Esophagus squamous epithelium (tissue), 4 donors: Measurements from ENCODE around the gene DNAJA3.

ENCODE experiments used
- CTCF ChIP-seq, 6 experiments: fragments of 450-650 bp in 4 of 6; fragments of 200-600 bp in 2 of 6; sonication (generic) in 2 of 6; IDR thresholded peaks; one replicate each; pipeline ENCODE4 v1.5.1; 2016 to 2019; ENCODE audit warnings: antibody characterized with exemption in 6 of 6, mild to moderate bottlenecking in 4 of 6, moderate library complexity in 4 of 6
- POLR2A ChIP-seq, 4 donors: fragments of 450-650 bp; IDR thresholded peaks; one replicate each; pipeline ENCODE4 v1.6.1; 2017; ENCODE audit warnings: antibody characterized with exemption in 4 of 4, mild to moderate bottlenecking in 4 of 4, moderate library complexity in 3 of 4

- no peak for TF ChIP-seq CTCF (IDR thresholded peaks at IDR 0.05)
- no peak for TF ChIP-seq POLR2A (IDR thresholded peaks at IDR 0.05)
These were observed 17.4 kb upstream of the DNAJA3 start for GRCh38 chr16:4408323-4408690.
